ENCODE measurements around the gene C1orf116.

DNA sequence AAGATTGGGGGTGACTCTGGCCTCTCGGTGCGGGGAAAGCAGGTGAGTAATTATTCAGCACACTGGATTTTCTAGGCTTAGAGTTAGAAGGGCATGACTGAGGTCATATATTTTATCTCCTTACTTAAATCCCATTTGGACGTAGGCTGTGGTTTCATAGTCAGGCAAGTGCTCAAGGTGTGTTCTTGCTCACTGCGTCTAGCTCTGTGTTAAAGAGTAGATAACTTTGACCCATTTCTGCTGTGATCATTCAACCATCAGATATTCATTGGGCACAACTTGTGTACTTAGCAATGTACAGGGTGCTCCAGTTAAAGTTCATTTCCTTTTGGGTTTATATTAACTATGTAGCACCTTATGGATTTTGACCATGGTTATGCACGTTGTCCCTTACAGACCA, 35.1 kb upstream of the C1orf116 start:
- TF ChIP-seq, protein P1, sequence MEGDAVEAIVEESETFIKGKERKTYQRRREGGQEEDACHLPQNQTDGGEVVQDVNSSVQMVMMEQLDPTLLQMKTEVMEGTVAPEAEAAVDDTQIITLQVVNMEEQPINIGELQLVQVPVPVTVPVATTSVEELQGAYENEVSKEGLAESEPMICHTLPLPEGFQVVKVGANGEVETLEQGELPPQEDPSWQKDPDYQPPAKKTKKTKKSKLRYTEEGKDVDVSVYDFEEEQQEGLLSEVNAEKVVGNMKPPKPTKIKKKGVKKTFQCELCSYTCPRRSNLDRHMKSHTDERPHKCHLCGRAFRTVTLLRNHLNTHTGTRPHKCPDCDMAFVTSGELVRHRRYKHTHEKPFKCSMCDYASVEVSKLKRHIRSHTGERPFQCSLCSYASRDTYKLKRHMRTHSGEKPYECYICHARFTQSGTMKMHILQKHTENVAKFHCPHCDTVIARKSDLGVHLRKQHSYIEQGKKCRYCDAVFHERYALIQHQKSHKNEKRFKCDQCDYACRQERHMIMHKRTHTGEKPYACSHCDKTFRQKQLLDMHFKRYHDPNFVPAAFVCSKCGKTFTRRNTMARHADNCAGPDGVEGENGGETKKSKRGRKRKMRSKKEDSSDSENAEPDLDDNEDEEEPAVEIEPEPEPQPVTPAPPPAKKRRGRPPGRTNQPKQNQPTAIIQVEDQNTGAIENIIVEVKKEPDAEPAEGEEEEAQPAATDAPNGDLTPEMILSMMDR (IDR thresholded peaks at IDR 0.05), result no peak
- no peak for TF ChIP-seq EP300 (IDR thresholded peaks at IDR 0.05)
- TF ChIP-seq POLR2A (IDR thresholded peaks at IDR 0.05), result no peak
- TF ChIP-seq POLR2AphosphoS5 (IDR thresholded peaks at IDR 0.05), result no peak
